ENCODE data around the gene GSTA4. TPM values are rescaled to one million over a fixed set of nuclear protein-coding genes. Genes with fewer than 3 reads are reported as not detected.

GSTA4 gene
- total and polyA plus RNA-seq, 2 of the 13 experiments (the other 11 are each of a cell fraction or from before 2014, with no cell fraction given) = 34.1 to 53.6 TPM

GRCh38 chr6:52999456-52999855, 4.4 kb upstream of the GSTA4 start:
- intact Hi-C loops (cut with micrococcal nuclease; ENCODE audit: unreplicated experiment) (loop anchor here (5.0 to 10.0 kb wide), 3 partner anchors 485 to 715 kb away; partner anchors contain the start of gene MCM3), in situ Hi-C loops (cut with HindIII; ENCODE audit: extremely low pct_ligation_motif_present, low pct_unique_long_range_greater_than_20kb) (no loop called here)
- peaks cover 8% of the 10 kb centered on the region for H3K4me1 ChIP-seq (ENCODE audit: insufficient read depth, low read length)
- H3K27me3 ChIP-seq (ENCODE audit: control insufficient read depth in 1 of 2, insufficient read depth in 2 of 2, low read length in 2 of 2) = no peaks in the 10 kb centered on the region
- FAIRE-seq (no peak), ATAC-seq (no peak), DNase-seq (ENCODE audit: low spot score) (no peak)
- H4K20me1 ChIP-seq (ENCODE audit: insufficient read depth, low read length) = peaks cover 7% of the 10 kb centered on the region; the same call in 1 of the 2 replicates
- BruUV-seq (replicated peaks) = no TSS peak
- peaks cover 0 to 1% of the 10 kb centered on the region in 2 experiments; a peak in 2 of 5 replicates for H3K36me3 ChIP-seq (replicated peaks in 1 of 2; ENCODE audit: control insufficient read depth in 1 of 2, insufficient read depth in 2 of 2, low read length in 2 of 2)
- H3K9ac ChIP-seq (ENCODE audit: insufficient read depth, low read depth, low read length) = no peak overlapping the region
- no peak overlapping the region for H3K4me3 ChIP-seq (replicated peaks in 1 of 3; ENCODE audit: insufficient read depth in 1 of 3, low read depth in 2 of 3, low read length in 3 of 3)
- no peaks in the 10 kb centered on the region for H3K9me3 ChIP-seq (ENCODE audit: low read length)
- 81% methylated on average over 6 of the region's 6 CpGs for WGBS (ENCODE audit: low lambda C conversion rate)
- H2AFZ ChIP-seq (ENCODE audit: low read length) = no peak overlapping the region
- H3K79me2 ChIP-seq (ENCODE audit: insufficient read depth, low read length) = no peaks in the 10 kb centered on the region
- no peak overlapping the region for H3K4me2 ChIP-seq (ENCODE audit: low read depth, low read length)
- CTCF ChIA-PET (ENCODE audit: low intra/inter-chr PET ratio, low total read pairs) = no interaction called here
- no peak overlapping the region for H3K27ac ChIP-seq (ENCODE audit: extremely low read length, insufficient read depth, low read length)
- POLR2A ChIA-PET = interaction anchor here (0.5 kb wide), 1 partner anchor 174 kb away, joined by 3 read pairs; no protein-coding TSS in a partner anchor
- TF ChIP-seq ZHX1 (CRISPR knock-in tag; IDR thresholded peaks at IDR 0.05; ENCODE audit: low read depth) = no peak
- no peak for TF ChIP-seq SRSF9 (IDR thresholded peaks at IDR 0.05; ENCODE audit: borderline replicate concordance, insufficient read depth, low read depth, low read length, poor library complexity, severe bottlenecking)
- no peak for TF ChIP-seq FOXJ3 (CRISPR knock-in tag; IDR thresholded peaks at IDR 0.05; ENCODE audit: borderline replicate concordance)
- no peak for TF ChIP-seq ZBTB14 (CRISPR knock-in tag; IDR thresholded peaks at IDR 0.05)
- no peak for TF ChIP-seq ZNF256 (CRISPR knock-in tag; conservative IDR thresholded peaks at IDR 0.05)
- no peak for TF ChIP-seq ELF3 (CRISPR knock-in tag; IDR thresholded peaks at IDR 0.05)
- TF ChIP-seq ZSCAN25 (CRISPR knock-in tag; IDR thresholded peaks at IDR 0.05) = no peak
- no peak for TF ChIP-seq ZNF329 (CRISPR knock-in tag; IDR thresholded peaks at IDR 0.05; ENCODE audit: low read depth)
- TF ChIP-seq ZNF280B (CRISPR knock-in tag; IDR thresholded peaks at IDR 0.05; ENCODE audit: borderline replicate concordance) = no peak
- no peak for TF ChIP-seq PPARG (CRISPR knock-in tag; conservative IDR thresholded peaks at IDR 0.05)
- TF ChIP-seq BRD4 (CRISPR knock-in tag; IDR thresholded peaks at IDR 0.05) = no peak
- no peak for TF ChIP-seq ZNF646 (CRISPR knock-in tag; IDR thresholded peaks at IDR 0.05)
